ENCODE results near the gene HNRNPL. TPM values are rescaled to one million over a fixed set of nuclear protein-coding genes. Genes with fewer than 3 reads are reported as not detected.

Gene HNRNPL
- total and polyA plus RNA-seq, 2 experiments from 2014 or later = 184 to 209 TPM

DNA sequence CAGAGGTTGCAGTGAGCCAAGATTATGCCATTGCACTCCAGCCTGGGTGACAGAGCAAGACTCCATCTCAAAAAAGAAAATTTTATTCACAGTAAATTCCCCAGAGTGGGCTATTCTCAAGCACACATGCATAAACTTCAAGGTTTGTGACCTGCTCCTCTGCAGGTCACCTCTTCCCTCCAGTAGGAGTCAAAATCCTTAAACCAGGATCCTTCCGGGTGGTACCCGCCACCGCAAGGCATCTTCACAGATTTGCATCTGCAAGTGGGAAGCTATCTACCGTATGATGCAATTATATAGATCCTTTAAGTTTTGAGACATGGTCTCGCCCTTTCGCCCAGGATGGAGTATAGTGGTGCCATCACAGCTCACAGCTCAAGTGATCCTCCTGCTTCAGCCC lies 15.2 kb downstream of the HNRNPL start:
- Histone ChIP-seq H3K4me1 (ENCODE audit: insufficient read depth) (peaks cover 45% of the 10 kb centered on the region), H3K9me3 (ENCODE audit: low read depth) (no peaks in the 10 kb centered on the region), H3K9me2 (replicated peaks; ENCODE audit: insufficient read depth) (no peaks in the 10 kb centered on the region), H3K79me2 (peaks cover 20% of the 10 kb centered on the region), H3K27me3 (no peaks in the 10 kb centered on the region), H2AFZ (no peak overlapping the region), H3K4me3 (no peak overlapping the region), H3K36me3 (replicated peaks; ENCODE audit: insufficient read depth, low read depth) (peaks cover 6% of the 10 kb centered on the region), H4K20me1 (ENCODE audit: insufficient read depth, poor library complexity, severe bottlenecking) (peaks cover 7% of the 10 kb centered on the region), H3K4me2 (no peak overlapping the region), H3K27ac (no peak overlapping the region)
- TF ChIP-seq EZH2phosphoT487 (IDR thresholded peaks at IDR 0.05; ENCODE audit: low read depth, severe bottlenecking, unreplicated experiment) (no peak), EZH2 (IDR thresholded peaks at IDR 0.05; ENCODE audit: borderline replicate concordance) (no peak)
- TF ChIP-seq, protein P1, sequence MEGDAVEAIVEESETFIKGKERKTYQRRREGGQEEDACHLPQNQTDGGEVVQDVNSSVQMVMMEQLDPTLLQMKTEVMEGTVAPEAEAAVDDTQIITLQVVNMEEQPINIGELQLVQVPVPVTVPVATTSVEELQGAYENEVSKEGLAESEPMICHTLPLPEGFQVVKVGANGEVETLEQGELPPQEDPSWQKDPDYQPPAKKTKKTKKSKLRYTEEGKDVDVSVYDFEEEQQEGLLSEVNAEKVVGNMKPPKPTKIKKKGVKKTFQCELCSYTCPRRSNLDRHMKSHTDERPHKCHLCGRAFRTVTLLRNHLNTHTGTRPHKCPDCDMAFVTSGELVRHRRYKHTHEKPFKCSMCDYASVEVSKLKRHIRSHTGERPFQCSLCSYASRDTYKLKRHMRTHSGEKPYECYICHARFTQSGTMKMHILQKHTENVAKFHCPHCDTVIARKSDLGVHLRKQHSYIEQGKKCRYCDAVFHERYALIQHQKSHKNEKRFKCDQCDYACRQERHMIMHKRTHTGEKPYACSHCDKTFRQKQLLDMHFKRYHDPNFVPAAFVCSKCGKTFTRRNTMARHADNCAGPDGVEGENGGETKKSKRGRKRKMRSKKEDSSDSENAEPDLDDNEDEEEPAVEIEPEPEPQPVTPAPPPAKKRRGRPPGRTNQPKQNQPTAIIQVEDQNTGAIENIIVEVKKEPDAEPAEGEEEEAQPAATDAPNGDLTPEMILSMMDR (IDR thresholded peaks at IDR 0.05; ENCODE audit: poor library complexity) = no peak
- 98% methylated on average over 6 of the region's 6 CpGs for WGBS (ENCODE audit: low lambda C conversion rate, missing lambda C conversion rate)
- no peak for DNase-seq (ENCODE audit: low spot score)

DNA sequence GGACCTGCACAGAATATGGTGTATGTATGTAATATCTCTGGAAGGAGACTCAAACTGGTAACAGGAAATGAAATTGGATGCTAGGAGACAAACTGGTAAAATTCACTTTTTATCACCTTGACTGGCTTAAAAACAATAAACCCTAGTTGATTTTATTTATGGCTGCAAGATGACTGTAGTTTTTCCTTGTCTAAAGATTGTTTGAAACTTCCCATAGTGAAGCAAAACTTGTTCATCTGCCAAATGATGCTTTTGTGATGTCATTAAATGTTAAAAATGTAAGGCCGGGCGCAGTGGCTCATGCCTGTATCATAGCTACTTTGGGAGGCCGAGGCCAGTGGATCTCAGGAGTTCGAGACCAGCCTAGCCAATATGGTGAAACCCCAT lies 15.7 kb downstream of the HNRNPL start:
- Histone ChIP-seq H3K27ac (no peak overlapping the region), H4K20me1 (ENCODE audit: insufficient read depth, poor library complexity, severe bottlenecking) (peaks cover 4% of the 10 kb centered on the region), H3K4me2 (no peak overlapping the region), H3K36me3 (replicated peaks; ENCODE audit: insufficient read depth, low read depth) (peaks cover 1% of the 10 kb centered on the region), H3K9me3 (ENCODE audit: low read depth) (no peaks in the 10 kb centered on the region), H3K9me2 (replicated peaks; ENCODE audit: insufficient read depth) (no peaks in the 10 kb centered on the region), H3K27me3 (no peaks in the 10 kb centered on the region), H3K79me2 (peaks cover 19% of the 10 kb centered on the region), H3K4me1 (ENCODE audit: insufficient read depth) (peaks cover 40% of the 10 kb centered on the region), H3K4me3 (no peak overlapping the region), H2AFZ (no peak overlapping the region)
- TF ChIP-seq EZH2phosphoT487 (IDR thresholded peaks at IDR 0.05; ENCODE audit: low read depth, severe bottlenecking, unreplicated experiment) (no peak), EZH2 (IDR thresholded peaks at IDR 0.05; ENCODE audit: borderline replicate concordance) (no peak)
- TF ChIP-seq, protein P1 (IDR thresholded peaks at IDR 0.05; ENCODE audit: poor library complexity) = no peak
- WGBS (ENCODE audit: low lambda C conversion rate, missing lambda C conversion rate) = 93% methylated on average over 4 of the region's 4 CpGs
- no peak for DNase-seq (ENCODE audit: low spot score)

DNA sequence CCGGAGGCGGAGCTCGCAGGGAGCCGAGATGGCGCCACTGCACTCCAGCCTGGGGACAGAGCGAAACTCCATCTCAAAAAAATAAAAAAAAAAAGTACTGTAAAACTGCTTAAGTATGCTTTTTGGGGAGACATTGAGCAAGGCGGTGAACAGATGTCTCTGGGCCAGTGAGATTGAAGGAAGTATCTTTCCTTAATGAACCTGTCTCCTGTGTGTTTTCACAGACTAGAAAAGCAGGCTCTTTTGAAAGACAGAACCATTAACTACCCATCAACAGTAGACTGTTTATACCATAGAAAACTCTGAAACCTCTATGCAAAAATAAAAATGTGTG lies 16.7 kb downstream of the HNRNPL start:
- Histone ChIP-seq H3K79me2 (peaks cover 25% of the 10 kb centered on the region), H3K9me2 (replicated peaks; ENCODE audit: insufficient read depth) (no peaks in the 10 kb centered on the region), H3K4me2 (no peak overlapping the region), H3K4me1 (ENCODE audit: insufficient read depth) (peaks cover 32% of the 10 kb centered on the region), H4K20me1 (ENCODE audit: insufficient read depth, poor library complexity, severe bottlenecking) (no peaks in the 10 kb centered on the region), H3K27me3 (no peaks in the 10 kb centered on the region), H3K36me3 (replicated peaks; ENCODE audit: insufficient read depth, low read depth) (no peaks in the 10 kb centered on the region), H3K27ac (peak overlapping the region; percentile 88), H3K9me3 (ENCODE audit: low read depth) (no peaks in the 10 kb centered on the region), H3K4me3 (no peak overlapping the region), H2AFZ (no peak overlapping the region)
- TF ChIP-seq, protein P1 (IDR thresholded peaks at IDR 0.05; ENCODE audit: poor library complexity) = no peak
- TF ChIP-seq EZH2 (IDR thresholded peaks at IDR 0.05; ENCODE audit: borderline replicate concordance) (no peak), EZH2phosphoT487 (IDR thresholded peaks at IDR 0.05; ENCODE audit: low read depth, severe bottlenecking, unreplicated experiment) (no peak)
- no peak for DNase-seq (ENCODE audit: low spot score)
- 96% methylated on average over 7 of the region's 7 CpGs for WGBS (ENCODE audit: low lambda C conversion rate, missing lambda C conversion rate)

DNA sequence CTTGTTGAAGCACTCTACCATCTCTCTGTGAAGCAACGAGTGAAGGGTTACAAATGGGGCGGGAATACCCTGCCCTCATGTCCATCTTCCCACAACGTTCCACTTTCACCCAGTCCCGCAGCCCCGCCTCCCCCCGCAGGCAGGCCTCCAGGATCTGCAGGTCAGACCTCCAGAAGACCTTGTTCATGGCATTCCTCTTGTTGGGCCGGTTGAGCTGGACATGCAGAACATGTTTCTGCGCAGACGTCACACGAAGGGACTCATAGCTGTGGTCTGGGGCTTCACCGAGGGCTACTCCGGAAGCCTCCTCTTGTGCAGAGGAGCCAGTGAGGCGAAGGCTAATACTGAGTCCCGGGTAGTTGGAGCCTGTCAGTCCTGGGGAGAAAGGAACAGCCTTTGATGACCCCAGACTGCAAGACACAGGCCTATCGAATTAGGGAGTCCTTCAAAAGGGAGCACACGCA lies 18.6 kb downstream of the HNRNPL start:
- Histone ChIP-seq H3K4me3 (peak overlapping the region; percentile 24), H3K9me3 (ENCODE audit: low read depth) (no peaks in the 10 kb centered on the region), H3K79me2 (peaks cover 39% of the 10 kb centered on the region), H3K4me2 (peak overlapping the region; percentile 77), H3K36me3 (replicated peaks; ENCODE audit: insufficient read depth, low read depth) (no peaks in the 10 kb centered on the region), H2AFZ (peak overlapping the region; percentile 32), H3K27me3 (no peaks in the 10 kb centered on the region), H4K20me1 (ENCODE audit: insufficient read depth, poor library complexity, severe bottlenecking) (no peaks in the 10 kb centered on the region), H3K27ac (peak overlapping the region; percentile 92), H3K9me2 (replicated peaks; ENCODE audit: insufficient read depth) (no peaks in the 10 kb centered on the region), H3K4me1 (ENCODE audit: insufficient read depth) (peaks cover 22% of the 10 kb centered on the region)
- 13% methylated on average over 16 of the region's 16 CpGs for WGBS (ENCODE audit: low lambda C conversion rate, missing lambda C conversion rate)
- peak; percentile 80 for DNase-seq (ENCODE audit: low spot score)
- TF ChIP-seq, protein P1 (IDR thresholded peaks at IDR 0.05; ENCODE audit: poor library complexity) = no peak
- no peak for TF ChIP-seq EZH2 (IDR thresholded peaks at IDR 0.05; ENCODE audit: borderline replicate concordance)
- no peak for TF ChIP-seq EZH2phosphoT487 (IDR thresholded peaks at IDR 0.05; ENCODE audit: low read depth, severe bottlenecking, unreplicated experiment)

Measured in hepatocyte (in vitro differentiated cells).